ENCODE data around the gene ARHGAP28.

ARHGAP28 gene

GRCh38 chr18:6730416-6731221 lies 1.1 kb downstream of the ARHGAP28 start:
- TF ChIP-seq Cebpa-rat (IDR thresholded peaks at IDR 0.05) = no peak
- Histone ChIP-seq H3K9ac (peak overlapping the region in 1 of 11 experiments; percentile 56; a peak in 1 of 22 replicates), H3K9me3 (replicated peaks in 1 of 11) (peaks cover 0 to 4% (median 0%) of the 10 kb centered on the region in 11 experiments; a peak in 1 of 22 replicates), H3K4me3 (peak overlapping the region in 8 of 10 experiments; percentile 53 to 73 (median 61); a peak in 9 of 20 replicates), H3K4me2 (peak overlapping the region; percentile 46 to 82 (median 69); a peak in 19 of 22 replicates), H3K4me1 (peaks cover 0 to 6% (median 0%) of the 10 kb centered on the region in 10 experiments; a peak in 1 of 20 replicates), H3K36me3 (no peaks in the 10 kb centered on the region), H3K27me3 (peaks cover 0 to 4% (median 0%) of the 10 kb centered on the region in 11 experiments; a peak in 1 of 22 replicates), H3K27ac (no peak overlapping the region), H4K20me1 (no peaks in the 10 kb centered on the region)

- Histone ChIP-seq H3K27ac (no peak overlapping the region), H3K36me3 (no peaks in the 10 kb centered on the region), H4K20me1 (no peaks in the 10 kb centered on the region), H3K9me3 (replicated peaks in 1 of 11) (peaks cover 0 to 4% (median 0%) of the 10 kb centered on the region in 11 experiments; a peak in 1 of 22 replicates), H3K27me3 (peaks cover 0 to 4% (median 0%) of the 10 kb centered on the region in 11 experiments; a peak in 1 of 22 replicates), H3K4me3 (no peak overlapping the region), H3K9ac (no peak overlapping the region), H3K4me2 (no peak overlapping the region; a peak in 2 of 22 replicates), H3K4me1 (peaks cover 0 to 6% (median 0%) of the 10 kb centered on the region in 10 experiments; a peak in 1 of 20 replicates)
- no peak for TF ChIP-seq Cebpa-rat (IDR thresholded peaks at IDR 0.05)
These were observed 1.7 kb downstream of the ARHGAP28 start for GRCh38 chr18:6731222-6731596.

- Histone ChIP-seq H3K4me2 (no peak overlapping the region), H3K9me3 (replicated peaks in 1 of 11) (peaks cover 0 to 4% (median 0%) of the 10 kb centered on the region in 11 experiments; a peak in 1 of 22 replicates), H4K20me1 (no peaks in the 10 kb centered on the region), H3K27me3 (peaks cover 0 to 4% (median 0%) of the 10 kb centered on the region in 11 experiments; a peak in 1 of 22 replicates), H3K9ac (no peak overlapping the region), H3K36me3 (no peaks in the 10 kb centered on the region), H3K27ac (no peak overlapping the region), H3K4me1 (peaks cover 0 to 6% (median 0%) of the 10 kb centered on the region in 10 experiments; a peak in 1 of 20 replicates), H3K4me3 (no peak overlapping the region)
- no peak for TF ChIP-seq Cebpa-rat (IDR thresholded peaks at IDR 0.05)
These were observed 3.4 kb downstream of the ARHGAP28 start for GRCh38 chr18:6732952-6733351.

- Histone ChIP-seq H4K20me1 (no peaks in the 10 kb centered on the region), H3K4me2 (no peak overlapping the region), H3K36me3 (no peaks in the 10 kb centered on the region), H3K27ac (no peak overlapping the region), H3K27me3 (peaks cover 0 to 4% (median 0%) of the 10 kb centered on the region in 11 experiments; a peak in 1 of 22 replicates), H3K4me3 (no peak overlapping the region), H3K4me1 (peaks cover 0 to 6% (median 0%) of the 10 kb centered on the region in 10 experiments; a peak in 1 of 20 replicates), H3K9ac (no peak overlapping the region), H3K9me3 (replicated peaks in 1 of 11) (peaks cover 0 to 4% (median 0%) of the 10 kb centered on the region in 11 experiments; a peak in 1 of 22 replicates)
- no peak for TF ChIP-seq Cebpa-rat (IDR thresholded peaks at IDR 0.05)
These were observed 4.2 kb downstream of the ARHGAP28 start for GRCh38 chr18:6733758-6734157.

GRCh38 chr18:6734726-6735430 lies 5.4 kb downstream of the ARHGAP28 start:
- Histone ChIP-seq H3K4me2 (no peak overlapping the region), H3K4me1 (peaks cover 0 to 6% (median 0%) of the 10 kb centered on the region in 10 experiments; a peak in 1 of 20 replicates), H4K20me1 (no peaks in the 10 kb centered on the region)

GRCh38 chr18:6737833-6738232 lies 8.3 kb downstream of the ARHGAP28 start:
- Histone ChIP-seq H3K4me3 (no peak overlapping the region), H3K4me2 (no peak overlapping the region), H3K36me3 (no peaks in the 10 kb centered on the region), H4K20me1 (no peaks in the 10 kb centered on the region), H3K9ac (no peak overlapping the region), H3K4me1 (no peaks in the 10 kb centered on the region), H3K27me3 (no peaks in the 10 kb centered on the region), H3K9me3 (replicated peaks in 1 of 11) (no peaks in the 10 kb centered on the region), H3K27ac (no peak overlapping the region)
- TF ChIP-seq Cebpa-rat (IDR thresholded peaks at IDR 0.05) = no peak

More at GRCh38 chr18:6734726-6735430, 5.4 kb downstream of the ARHGAP28 start:
- Histone ChIP-seq H3K27ac (no peak overlapping the region), H3K9me3 (replicated peaks in 1 of 11) (peaks cover 0 to under 1% (median 0%) of the 10 kb centered on the region in 11 experiments; a peak in 1 of 22 replicates), H3K27me3 (peaks cover 0 to 4% (median 0%) of the 10 kb centered on the region in 11 experiments; a peak in 1 of 22 replicates), H3K9ac (no peak overlapping the region), H3K4me3 (no peak overlapping the region), H3K36me3 (no peaks in the 10 kb centered on the region)
- no peak for TF ChIP-seq Cebpa-rat (IDR thresholded peaks at IDR 0.05)

- H3K4me1 ChIP-seq = no peaks in the 10 kb centered on the region
- H3K27ac ChIP-seq = no peak overlapping the region
- no peaks in the 10 kb centered on the region for H3K36me3 ChIP-seq
- H3K4me2 ChIP-seq = no peak overlapping the region
- H4K20me1 ChIP-seq = no peaks in the 10 kb centered on the region
- H3K4me3 ChIP-seq = no peak overlapping the region
- H3K9ac ChIP-seq = no peak overlapping the region
- no peaks in the 10 kb centered on the region for H3K9me3 ChIP-seq (replicated peaks in 1 of 11)
- no peaks in the 10 kb centered on the region for H3K27me3 ChIP-seq
- no peak for TF ChIP-seq Cebpa-rat (IDR thresholded peaks at IDR 0.05)
These were observed 9.1 kb downstream of the ARHGAP28 start for GRCh38 chr18:6738622-6739021.

- TF ChIP-seq Cebpa-rat (IDR thresholded peaks at IDR 0.05) = no peak
- Histone ChIP-seq H3K27me3 (no peaks in the 10 kb centered on the region), H4K20me1 (no peaks in the 10 kb centered on the region), H3K9me3 (replicated peaks in 1 of 11) (no peaks in the 10 kb centered on the region), H3K4me1 (no peaks in the 10 kb centered on the region), H3K4me3 (no peak overlapping the region), H3K4me2 (no peak overlapping the region), H3K27ac (no peak overlapping the region), H3K9ac (no peak overlapping the region), H3K36me3 (no peaks in the 10 kb centered on the region)
These were observed 11.7 kb downstream of the ARHGAP28 start for GRCh38 chr18:6741232-6741663.

- Histone ChIP-seq H3K36me3 (no peaks in the 10 kb centered on the region), H4K20me1 (no peaks in the 10 kb centered on the region), H3K9me3 (replicated peaks in 1 of 11) (no peaks in the 10 kb centered on the region), H3K9ac (no peak overlapping the region), H3K4me1 (no peaks in the 10 kb centered on the region), H3K4me2 (no peak overlapping the region), H3K4me3 (no peak overlapping the region), H3K27ac (no peak overlapping the region), H3K27me3 (no peaks in the 10 kb centered on the region)
- no peak for TF ChIP-seq Cebpa-rat (IDR thresholded peaks at IDR 0.05)
These were observed 12.3 kb downstream of the ARHGAP28 start for GRCh38 chr18:6741786-6742185.
